Fibroblast of lung (primary cell): ENCODE results near the gene PCDHA5. TPM values are rescaled to one million over a fixed set of nuclear protein-coding genes. Genes with fewer than 3 reads are reported as not detected.

Source experiments
- DNase-seq, 2 donors: peaks; one replicate each; pipeline versions ENCODE4 v3.0.0 to v3.0.0-alpha.2; 2010; ENCODE audit warnings: low read depth in 2 of 2
- H2AFZ ChIP-seq: 2 replicates; pipeline ENCODE4 v1.5.1; 2012; ENCODE audit warnings: low read length, control low read depth, inconsistent platforms
- H3K27ac ChIP-seq: 2 replicates; pipeline ENCODE4 v1.5.1; 2011; ENCODE audit warnings: low read length, control low read depth; ENCODE audit not compliant: insufficient read depth
- H3K27me3 ChIP-seq: 2 replicates; pipeline ENCODE4 v1.5.1; 2011; ENCODE audit warnings: mild to moderate bottlenecking, low read length; ENCODE audit not compliant: control insufficient read depth, insufficient read depth
- H3K36me3 ChIP-seq: 2 replicates; pipeline ENCODE4 v1.5.1; 2011; ENCODE audit warnings: low read length; ENCODE audit not compliant: control insufficient read depth, insufficient read depth
- H3K4me1 ChIP-seq: 2 replicates; pipeline ENCODE4 v1.5.1; 2011; ENCODE audit warnings: low read length; ENCODE audit not compliant: control insufficient read depth, insufficient read depth; ENCODE audit errors: extremely low read depth
- H3K4me2 ChIP-seq: 2 replicates; pipeline ENCODE4 v1.5.1; 2011; ENCODE audit warnings: low read length, control low read depth; ENCODE audit not compliant: insufficient read depth; ENCODE audit errors: extremely low read depth
- H3K4me3 ChIP-seq, 4 experiments: fragments of 200-600 bp in 1 of 4; sonication (generic) in 1 of 4; replicated peaks in 1 of 4; 2 replicates each; pipeline ENCODE4 v1.5.1; 2011 to 2016; ENCODE audit warnings: low read length in 4 of 4, low read depth in 3 of 4, mild to moderate bottlenecking in 3 of 4, control low read depth in 2 of 4, inconsistent platforms in 1 of 4, mixed read lengths in 1 of 4; ENCODE audit not compliant: insufficient read depth in 1 of 4; ENCODE audit errors: control extremely low read depth in 1 of 4
- H3K79me2 ChIP-seq: 2 replicates; pipeline ENCODE4 v1.5.1; 2012; ENCODE audit warnings: mild to moderate bottlenecking, low read length, inconsistent platforms; ENCODE audit not compliant: control insufficient read depth, insufficient read depth
- H3K9ac ChIP-seq: 2 replicates; pipeline ENCODE4 v1.5.1; 2011; ENCODE audit warnings: mild to moderate bottlenecking, low read length, control low read depth; ENCODE audit not compliant: insufficient read depth
- H3K9me3 ChIP-seq: 2 replicates; pipeline ENCODE4 v1.5.1; 2012; ENCODE audit warnings: low read depth, low read length; ENCODE audit not compliant: control insufficient read depth, insufficient read depth
- H4K20me1 ChIP-seq: 2 replicates; pipeline ENCODE4 v1.5.1; 2011; ENCODE audit warnings: low read length; ENCODE audit not compliant: control insufficient read depth, insufficient read depth; ENCODE audit errors: extremely low read depth
- CTCF ChIP-seq, 2 donors: IDR thresholded peaks in 1 of 2; conservative IDR thresholded peaks in 1 of 2; 1 replicate in 1 of 2; 2 replicates in 1 of 2; pipeline ENCODE4 v1.5.1; 2011 to 2012; ENCODE audit warnings: low read length in 2 of 2, control low read depth in 1 of 2, inconsistent platforms in 1 of 2, low read depth in 1 of 2, mild to moderate bottlenecking in 1 of 2
- EZH2 ChIP-seq: IDR thresholded peaks from 2 replicates; pipeline ENCODE4 v1.5.1; 2012; ENCODE audit warnings: low read length, control low read depth, mild to moderate bottlenecking; ENCODE audit errors: missing control alignments
- polyA plus RNA-seq, 2 donors: library from polyadenylated mRNA; depleted of rRNA in 1 of 2; stranded (reverse) in 1 of 2; unstranded in 1 of 2; fragments of >200 nt; gene quantifications; 2 replicates each; pipeline ENCODE4 v1.2.1, GENCODE V29; 2011 to 2012; ENCODE audit warnings: missing spikeins in 1 of 2
- total RNA-seq: library from RNA; depleted of rRNA; stranded (reverse); fragments of >200 nt; gene quantifications from 2 replicates; pipeline ENCODE4 v1.2.1, GENCODE V29; 2014

The PCDHA5 gene
- total and polyA plus RNA-seq, 2 donors (not counting 1 experiment from before 2014, with no cell fraction given): 0.24 to 0.33 TPM

- Histone ChIP-seq H3K4me3 (no peak overlapping the region), H3K79me2 (no peaks in the 10 kb centered on the region), H3K27ac (no peak overlapping the region), H3K36me3 (no peaks in the 10 kb centered on the region), H2AFZ (no peak overlapping the region), H4K20me1 (no peaks in the 10 kb centered on the region), H3K27me3 (no peaks in the 10 kb centered on the region), H3K4me1 (no peaks in the 10 kb centered on the region), H3K4me2 (no peak overlapping the region), H3K9me3 (no peaks in the 10 kb centered on the region), H3K9ac (no peak overlapping the region)
- TF ChIP-seq EZH2 (no peak), CTCF (conservative IDR thresholded peaks at IDR 0.05 in 1 of 2, IDR thresholded peaks at IDR 0.05 in 1 of 2; ENCODE audit: low read depth in 1 of 2, low read length in 2 of 2) (no peak)
- DNase-seq: no peak
Measured at GRCh38 chr5:140870221-140871201, 49.1 kb downstream of the PCDHA5 start.

Other genes with a start within 250 kb of the PCDHA5 start
- 4.1 and 10.9 TPM in 2 replicates for gene CD14, start 188.4 kb upstream of the PCDHA5 start, total RNA-seq
- 0.32 and 0.45 TPM in 2 replicates for gene CD14, start 188.4 kb upstream of the PCDHA5 start, polyA plus RNA-seq
- 13.6 and 18.0 TPM in 2 replicates for gene TMCO6, start 182.2 kb upstream of the PCDHA5 start, total RNA-seq
- 6.6 and 7.6 TPM in 2 replicates for gene TMCO6, start 182.2 kb upstream of the PCDHA5 start, polyA plus RNA-seq
- gene NDUFA2, start 174.0 kb upstream of the PCDHA5 start, total RNA-seq: 39.8 and 64.9 TPM in 2 replicates
- gene NDUFA2, start 174.0 kb upstream of the PCDHA5 start, polyA plus RNA-seq: 57.9 and 65.9 TPM in 2 replicates
- 96.6 and 96.9 TPM in 2 replicates for gene IK, start 173.8 kb upstream of the PCDHA5 start, total RNA-seq
- 155 and 170 TPM in 2 replicates for gene IK, start 173.8 kb upstream of the PCDHA5 start, polyA plus RNA-seq
- gene WDR55, start 156.7 kb upstream of the PCDHA5 start, total RNA-seq: 25.2 and 28.4 TPM in 2 replicates
- 18.8 and 22.1 TPM in 2 replicates for gene WDR55, start 156.7 kb upstream of the PCDHA5 start, polyA plus RNA-seq
- under 0.01 and 0.33 TPM in 2 replicates for gene DND1, start 148.0 kb upstream of the PCDHA5 start, total RNA-seq
- 0.15 and 0.21 TPM in 2 replicates for gene DND1, start 148.0 kb upstream of the PCDHA5 start, polyA plus RNA-seq
- 51.9 and 53.2 TPM in 2 replicates for gene HARS1, start 130.2 kb upstream of the PCDHA5 start, total RNA-seq
- 85.8 and 110 TPM in 2 replicates for gene HARS1, start 130.2 kb upstream of the PCDHA5 start, polyA plus RNA-seq
- gene HARS2, start 130.2 kb upstream of the PCDHA5 start, total RNA-seq: 26.2 and 30.1 TPM in 2 replicates
- 27.1 and 27.8 TPM in 2 replicates for gene HARS2, start 130.2 kb upstream of the PCDHA5 start, polyA plus RNA-seq
- gene ZMAT2, start 121.2 kb upstream of the PCDHA5 start, total RNA-seq: 69.4 and 77.0 TPM in 2 replicates
- 85.5 and 85.6 TPM in 2 replicates for gene ZMAT2, start 121.2 kb upstream of the PCDHA5 start, polyA plus RNA-seq
- gene PCDHA1, start 35.5 kb upstream of the PCDHA5 start, total RNA-seq: under 0.01 TPM in 2 replicates
- gene PCDHA1, start 35.5 kb upstream of the PCDHA5 start, polyA plus RNA-seq: 0.05 and 0.12 TPM in 2 replicates
- gene PCDHA2, start 26.8 kb upstream of the PCDHA5 start, total RNA-seq: under 0.01 and 0.33 TPM in 2 replicates
- 0.10 TPM in 1 of 2 replicates, not detected in the other for gene PCDHA2, start 26.8 kb upstream of the PCDHA5 start, polyA plus RNA-seq
- 0.26 and 1.2 TPM in 2 replicates for gene PCDHA3, start 20.6 kb upstream of the PCDHA5 start, total RNA-seq
- 0.07 and 0.89 TPM in 2 replicates for gene PCDHA3, start 20.6 kb upstream of the PCDHA5 start, polyA plus RNA-seq
- gene PCDHA4, start 14.5 kb upstream of the PCDHA5 start, total RNA-seq: 0.51 and 1.2 TPM in 2 replicates
- gene PCDHA4, start 14.5 kb upstream of the PCDHA5 start, polyA plus RNA-seq: 0.05 and 0.42 TPM in 2 replicates
- gene PCDHA6, start 6.3 kb downstream of the PCDHA5 start, total RNA-seq: 0.51 and 3.6 TPM in 2 replicates
- 0.11 and 2.8 TPM in 2 replicates for gene PCDHA6, start 6.3 kb downstream of the PCDHA5 start, polyA plus RNA-seq
- 0.26 and 2.1 TPM in 2 replicates for gene PCDHA7, start 12.7 kb downstream of the PCDHA5 start, total RNA-seq
- gene PCDHA7, start 12.7 kb downstream of the PCDHA5 start, polyA plus RNA-seq: 0.10 and 2.5 TPM in 2 replicates
- under 0.01 and 0.33 TPM in 2 replicates for gene PCDHA8, start 19.6 kb downstream of the PCDHA5 start, total RNA-seq
- gene PCDHA8, start 19.6 kb downstream of the PCDHA5 start, polyA plus RNA-seq: 0.01 and 0.33 TPM in 2 replicates
- 0.26 and 0.33 TPM in 2 replicates for gene PCDHA9, start 26.8 kb downstream of the PCDHA5 start, total RNA-seq
- 0.03 TPM in 1 of 2 replicates, not detected in the other for gene PCDHA9, start 26.8 kb downstream of the PCDHA5 start, polyA plus RNA-seq
- 0.26 and 0.66 TPM in 2 replicates for gene PCDHA10, start 34.3 kb downstream of the PCDHA5 start, total RNA-seq
- 0.09 and 2.0 TPM in 2 replicates for gene PCDHA10, start 34.3 kb downstream of the PCDHA5 start, polyA plus RNA-seq
- 0.51 and 0.66 TPM in 2 replicates for gene PCDHA11, start 47.3 kb downstream of the PCDHA5 start, total RNA-seq
- 0.15 TPM in 1 of 2 replicates, not detected in the other for gene PCDHA11, start 47.3 kb downstream of the PCDHA5 start, polyA plus RNA-seq
- 0.26 and 0.50 TPM in 2 replicates for gene PCDHA12, start 53.7 kb downstream of the PCDHA5 start, total RNA-seq
- not detected in 2 replicates for gene PCDHA12, start 53.7 kb downstream of the PCDHA5 start, polyA plus RNA-seq
- under 0.01 and 0.33 TPM in 2 replicates for gene PCDHA13, start 60.5 kb downstream of the PCDHA5 start, total RNA-seq
- 0.02 TPM in 1 of 2 replicates, not detected in the other for gene PCDHA13, start 60.5 kb downstream of the PCDHA5 start, polyA plus RNA-seq
- gene PCDHAC1, start 104.7 kb downstream of the PCDHA5 start, total RNA-seq: 0.51 and 0.66 TPM in 2 replicates
- 0.01 and 0.14 TPM in 2 replicates for gene PCDHAC1, start 104.7 kb downstream of the PCDHA5 start, polyA plus RNA-seq
- 1.7 and 2.6 TPM in 2 replicates for gene PCDHAC2, start 144.9 kb downstream of the PCDHA5 start, total RNA-seq
- gene PCDHAC2, start 144.9 kb downstream of the PCDHA5 start, polyA plus RNA-seq: 0.03 and 0.48 TPM in 2 replicates
- gene PCDHB1, start 229.8 kb downstream of the PCDHA5 start, total RNA-seq: not detected in 2 replicates
- not detected in 2 replicates for gene PCDHB1, start 229.8 kb downstream of the PCDHA5 start, polyA plus RNA-seq